Vagina (tissue), 2 donors: Measurements from ENCODE around the gene PGA4.
"Not testable (repeated sequence)": the region's sequence is repeated elsewhere in the genome, so short reads cannot be mapped to it uniquely, and the experiment has no call there.

ENCODE experiments used
- CTCF ChIP-seq, 3 experiments: fragments of 450-650 bp in 2 of 3; fragments of 200-600 bp in 1 of 3; sonication (generic) in 1 of 3; IDR thresholded peaks; one replicate each; pipeline ENCODE4 v1.5.1; 2017 to 2019; ENCODE audit warnings: antibody characterized with exemption in 3 of 3, mild to moderate bottlenecking in 2 of 3, moderate library complexity in 2 of 3
- POLR2A ChIP-seq, 2 donors: fragments of 450-650 bp; IDR thresholded peaks; one replicate each; pipeline ENCODE4 v1.6.1; 2017; ENCODE audit warnings: antibody characterized with exemption in 2 of 2, mild to moderate bottlenecking in 2 of 2, moderate library complexity in 2 of 2
- POLR2AphosphoS5 ChIP-seq, 2 donors: sonication (generic); formaldehyde crosslinking; IDR thresholded peaks; one replicate each; pipeline ENCODE4 v1.9.0; 2017; ENCODE audit warnings: antibody characterized with exemption in 2 of 2, mild to moderate bottlenecking in 2 of 2, low read depth in 1 of 2; ENCODE audit not compliant: insufficient read depth in 1 of 2

GRCh38 chr11:61180205-61180604, 41.9 kb upstream of the PGA4 start:
- not testable (repeated sequence) for TF ChIP-seq POLR2A (IDR thresholded peaks at IDR 0.05); POLR2AphosphoS5 (IDR thresholded peaks at IDR 0.05; ENCODE audit: insufficient read depth in 1 of 2, low read depth in 1 of 2); CTCF (IDR thresholded peaks at IDR 0.05)
